RPMI7951 (cell line): Measurements from ENCODE around the gene RPS17. TPM values are rescaled to one million over a fixed set of nuclear protein-coding genes. Genes with fewer than 3 reads are reported as not detected.

Source experiments
- DNase-seq: peaks from one replicate; pipeline ENCODE4 v3.0.0-alpha.2; 2012; ENCODE audit warnings: low read depth
- total RNA-seq: library from RNA; depleted of rRNA; stranded (reverse); fragments of >200 nt; shearing (Covaris generic); gene quantifications from 2 replicates; pipeline ENCODE4 v1.2.3, GENCODE V29; 2014; rRNA removed

RPS17 gene
- 5,523 and 5,603 TPM in 2 replicates for total RNA-seq

DNA sequence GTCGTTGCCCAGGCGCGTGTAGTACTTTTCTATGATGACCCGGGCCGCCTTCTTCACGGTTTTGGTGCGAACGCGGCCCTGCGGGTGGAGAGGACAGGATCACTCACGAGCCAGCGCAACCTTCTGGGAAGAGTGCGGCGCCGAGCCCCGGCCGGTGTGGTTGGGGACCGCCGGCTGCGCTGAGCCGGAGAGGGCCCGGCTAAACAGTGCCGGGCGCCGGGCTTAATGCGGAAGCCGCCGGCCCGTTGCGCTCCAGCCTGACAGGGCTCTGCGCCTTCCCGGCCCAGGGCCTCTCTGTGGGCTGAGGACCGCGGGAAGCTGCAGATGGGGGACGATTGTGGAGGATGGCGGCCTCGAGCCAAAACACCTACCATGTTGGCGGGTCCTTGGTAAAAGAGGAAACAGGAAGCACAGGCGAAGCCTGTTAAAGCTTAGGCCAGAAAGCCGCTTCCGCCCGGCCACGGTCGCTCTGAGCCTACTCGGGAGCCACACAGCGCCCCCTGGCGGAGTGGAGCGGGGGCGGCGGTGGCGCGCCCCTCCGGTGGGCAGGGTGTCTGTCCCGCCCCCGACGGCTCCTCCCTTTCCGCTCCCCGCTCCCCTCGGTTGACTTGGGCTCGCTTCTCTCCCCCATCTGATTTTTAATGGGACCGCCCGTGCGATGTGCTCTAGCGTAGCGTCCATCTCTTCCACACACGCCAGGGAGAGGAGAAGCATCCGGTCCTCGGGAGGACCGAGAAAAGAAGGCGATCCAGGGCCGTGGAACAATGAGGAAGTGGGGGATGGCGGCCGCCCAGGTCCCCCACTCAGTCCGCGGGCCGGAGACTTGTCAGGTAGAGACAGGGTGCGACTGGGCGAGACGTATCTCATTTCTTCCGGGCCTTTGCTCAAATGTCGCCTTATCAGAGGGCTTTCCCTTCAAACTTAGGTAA, at the start of gene RPS17:
TSS of gene RPS17 (minus strand) at position 403 of the 929 bp plus-strand sequence. CDS start at position 374, 29 bp downstream.
- peak; percentile 96 for DNase-seq

DNA sequence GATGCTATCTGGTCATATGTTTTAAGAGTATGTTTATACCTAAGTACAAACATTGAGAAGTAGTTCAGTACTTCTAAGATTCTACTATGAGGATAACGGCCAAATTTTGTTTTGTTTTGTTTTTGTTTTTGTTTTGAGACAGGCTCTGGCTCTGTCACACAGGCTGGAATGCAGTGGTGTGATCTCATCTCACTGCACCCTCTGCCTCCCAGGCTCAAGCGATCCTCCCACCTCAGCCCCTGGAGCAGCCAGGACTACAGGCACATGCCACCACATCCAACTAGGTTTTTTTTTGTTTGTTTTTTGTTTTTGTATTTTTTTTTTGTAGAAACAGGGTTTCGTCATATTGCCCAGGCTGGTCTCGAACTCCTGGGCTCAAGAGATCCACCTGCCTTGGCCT, 47.5 kb upstream of the RPS17 start:
- no peak for DNase-seq

DNA sequence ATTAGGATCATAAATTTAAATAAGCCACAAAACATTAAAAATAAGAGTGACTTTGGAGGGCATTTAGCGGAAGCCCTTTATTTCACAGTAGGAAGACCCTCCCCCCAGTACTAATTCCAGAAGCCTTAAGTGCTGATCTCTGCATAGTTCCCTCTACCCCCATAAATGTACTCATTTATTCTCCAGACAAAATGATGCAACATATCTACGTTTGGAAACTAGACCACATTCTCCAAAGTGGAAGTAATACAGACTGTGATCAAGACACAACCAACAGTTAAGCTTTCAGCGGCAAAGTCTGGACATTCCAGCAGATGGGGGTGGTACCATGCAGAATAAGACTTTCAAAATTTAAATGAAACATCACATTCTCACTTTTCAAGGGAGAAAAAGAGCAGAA, 44.8 kb upstream of the RPS17 start:
- DNase-seq: peak; percentile 30

DNA sequence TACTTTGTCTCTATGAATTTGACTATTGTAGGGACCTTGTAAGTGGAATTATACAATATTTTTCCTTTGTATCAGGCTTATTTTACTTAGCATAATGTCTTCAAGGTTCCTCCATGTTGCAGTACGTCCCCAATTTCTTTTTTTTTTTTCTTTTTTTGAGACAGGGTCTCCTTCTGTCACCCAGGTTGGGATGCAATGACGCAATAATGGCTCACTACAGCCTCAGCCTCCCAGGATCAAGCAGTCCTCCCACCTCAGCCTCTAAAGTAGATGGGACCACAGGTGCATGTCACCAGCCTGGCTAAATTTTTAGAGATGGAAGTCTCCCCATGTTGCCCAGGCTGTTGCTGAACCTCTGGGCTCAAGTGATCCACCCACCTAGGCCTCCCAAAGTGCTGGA, 40.5 kb upstream of the RPS17 start:
- DNase-seq: no peak

DNA sequence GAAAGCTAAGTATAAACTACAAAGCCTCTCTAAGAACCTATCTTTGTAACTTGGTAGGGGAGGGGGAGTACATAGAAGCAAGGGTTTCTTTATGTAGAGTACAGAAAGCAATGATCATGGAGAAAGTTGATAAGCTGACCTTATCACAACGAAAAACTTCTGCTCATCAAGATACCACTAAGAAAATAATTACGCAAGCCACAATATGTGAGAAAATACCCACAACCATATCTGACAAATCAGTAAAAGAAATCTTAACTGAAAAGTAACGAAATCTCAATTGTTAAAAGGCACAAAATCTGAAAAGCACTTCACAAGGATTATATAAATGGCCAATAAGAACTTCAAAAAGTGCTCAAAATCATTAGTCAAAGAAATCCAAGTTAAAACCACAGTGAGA, 35.1 kb upstream of the RPS17 start:
- DNase-seq: no peak

DNA sequence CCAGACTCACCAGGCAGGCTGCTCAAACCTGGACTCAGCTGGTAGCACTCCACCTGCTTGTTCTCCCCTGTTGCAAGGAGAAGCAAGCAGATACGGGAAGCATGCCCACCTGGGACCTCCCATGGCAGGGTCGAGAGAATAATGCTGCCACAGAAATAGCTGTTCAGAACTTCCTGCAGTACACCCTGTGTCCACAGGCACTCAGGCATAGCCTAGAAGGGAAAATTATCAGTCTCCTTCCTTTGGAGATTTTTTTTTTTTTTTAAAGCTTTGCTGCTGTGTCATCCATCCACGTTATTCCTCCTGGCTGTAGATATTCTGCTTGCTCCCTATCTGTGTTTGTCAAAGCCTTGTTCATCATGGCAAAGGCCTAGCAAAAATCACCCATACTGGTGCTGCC, 32.7 kb upstream of the RPS17 start:
- DNase-seq: no peak

DNA sequence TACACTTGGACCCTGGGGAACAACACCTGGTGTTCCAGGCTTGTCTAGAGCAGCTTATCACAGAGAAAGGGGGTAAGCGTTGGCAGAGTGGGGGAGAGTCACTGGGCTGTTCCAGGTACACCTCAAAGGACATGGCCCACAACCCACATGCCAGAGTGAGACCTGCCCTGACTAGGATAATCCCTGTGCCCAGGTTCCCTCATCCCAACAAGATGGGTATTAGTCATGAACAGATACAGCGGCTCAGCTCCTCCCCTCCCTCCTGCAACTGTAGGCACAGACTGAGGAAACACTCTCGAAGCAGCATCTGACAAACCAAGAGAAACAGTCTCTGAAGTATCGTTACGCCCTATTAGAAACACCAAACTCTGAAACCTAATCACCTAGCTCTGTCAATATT, 32.1 kb upstream of the RPS17 start:
- DNase-seq: peak; percentile 24

DNA sequence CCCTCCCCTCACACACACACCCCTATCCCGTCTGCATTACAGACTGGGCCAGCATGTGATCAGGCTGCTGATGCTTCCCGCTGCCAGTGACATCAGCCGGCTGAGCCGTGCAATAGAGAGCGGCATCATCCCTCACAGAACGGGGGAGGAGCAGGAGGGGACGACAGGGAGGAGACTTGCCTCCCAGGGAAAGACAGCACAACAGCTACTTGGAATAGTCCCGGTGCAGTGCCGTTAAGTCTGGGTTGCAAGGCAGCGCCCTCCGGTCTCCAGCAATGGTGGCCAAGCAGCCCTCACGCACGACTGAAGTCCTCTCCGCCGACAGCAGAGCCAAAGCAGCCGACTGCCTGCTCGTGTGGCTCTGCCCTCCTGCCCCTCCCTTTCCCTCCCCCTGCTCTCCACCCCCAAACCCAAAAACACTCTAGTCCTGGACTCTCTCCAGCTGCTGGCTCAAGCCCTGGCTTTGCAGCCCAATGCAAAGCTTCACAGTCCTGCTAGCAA, 31.5 kb upstream of the RPS17 start:
- DNase-seq: peak; percentile 80

DNA sequence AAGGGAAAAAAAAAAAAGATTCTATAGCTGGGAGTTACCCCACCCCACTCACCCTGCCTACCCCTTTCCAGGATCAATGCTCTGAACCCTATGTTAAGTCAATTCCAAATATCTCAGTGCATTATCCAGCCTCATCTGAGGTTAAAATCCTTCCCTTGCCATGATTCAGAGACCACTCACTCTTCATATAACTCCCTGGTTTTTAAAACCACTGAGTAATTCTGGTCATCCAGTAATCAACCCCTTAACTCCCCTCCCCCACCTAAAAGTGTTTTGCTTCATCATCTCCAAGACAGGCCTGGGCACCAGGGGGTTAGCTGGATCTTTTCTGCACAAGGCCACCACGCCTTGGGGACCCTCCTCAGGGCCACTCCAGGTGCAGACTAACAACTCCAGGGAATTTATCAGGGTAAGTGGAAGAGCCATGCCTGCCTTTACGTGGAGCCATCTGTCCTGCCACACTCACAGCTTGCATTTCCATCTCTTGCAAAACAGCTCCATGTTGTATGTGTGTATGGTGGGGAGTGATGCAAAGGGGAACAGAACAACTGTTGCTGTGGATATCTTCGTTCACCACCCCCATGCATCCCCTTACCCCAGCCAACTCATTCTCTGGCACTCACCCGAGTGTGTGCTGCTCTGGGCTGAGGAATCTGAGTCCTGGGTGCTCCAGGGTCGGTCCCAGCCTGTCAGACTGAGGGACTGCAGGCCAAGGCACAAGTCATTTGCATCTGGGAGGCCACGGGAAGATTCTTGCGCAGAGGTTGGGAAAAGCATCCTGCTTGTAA, 30.7 kb upstream of the RPS17 start:
- peak; percentile 47 for DNase-seq

DNA sequence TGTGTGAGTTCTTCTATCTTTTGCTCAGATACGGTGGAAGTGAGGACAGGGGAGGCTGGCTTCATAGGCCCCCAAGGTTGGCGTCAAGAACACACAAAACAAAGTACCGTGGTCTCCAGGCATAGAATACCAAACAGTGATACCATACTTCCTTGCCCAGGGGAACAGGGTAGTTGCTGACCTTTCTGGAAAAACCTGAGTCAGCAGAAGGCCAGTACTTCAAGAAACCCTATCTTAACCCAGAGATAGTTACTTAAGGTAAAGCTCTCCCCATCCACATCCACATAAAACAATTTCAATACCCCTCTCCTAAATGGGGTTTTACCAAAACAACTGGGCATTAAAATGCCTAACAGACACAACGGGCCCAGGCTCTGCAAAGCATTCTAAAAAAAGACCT, 29.6 kb upstream of the RPS17 start:
- DNase-seq: no peak

DNA sequence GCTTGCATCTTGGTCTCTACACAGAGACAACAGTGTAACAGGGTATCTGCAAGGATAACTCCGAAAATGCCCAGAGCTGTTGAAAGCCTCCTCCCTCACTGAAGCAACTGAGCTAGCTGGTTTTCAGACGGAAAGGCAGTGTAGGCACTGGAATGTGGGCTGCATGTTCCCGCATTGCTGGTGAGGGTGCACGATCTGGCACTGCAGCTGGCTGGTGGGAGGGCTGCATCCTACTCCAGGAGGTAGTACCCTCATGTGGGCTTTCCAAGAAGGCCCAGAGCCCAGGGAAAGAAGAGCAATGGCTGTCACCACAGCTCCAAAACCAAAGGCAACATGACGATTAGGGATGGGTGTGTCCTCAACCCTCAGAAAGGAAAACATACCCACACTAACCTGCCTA, 28.7 kb upstream of the RPS17 start:
- DNase-seq: no peak

DNA sequence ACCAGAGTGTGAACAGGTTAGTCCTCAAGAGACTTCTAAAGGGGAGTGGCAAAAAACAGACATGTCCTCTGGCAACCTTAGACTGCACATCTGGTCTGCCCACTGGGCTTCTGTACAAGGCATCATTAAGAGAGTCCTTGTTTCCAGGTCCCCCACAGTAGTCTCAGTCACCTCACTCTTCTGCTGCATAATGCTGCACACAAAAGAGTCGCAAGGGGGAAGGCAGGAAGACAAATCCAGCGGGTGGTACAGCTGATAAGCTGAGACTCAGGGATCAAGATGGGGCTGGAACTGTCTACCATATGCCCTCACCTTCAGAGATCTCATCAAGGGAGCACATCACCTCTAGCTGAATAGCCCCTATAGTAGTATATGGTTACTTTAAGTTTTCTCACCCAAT, 27.4 kb upstream of the RPS17 start:
- DNase-seq: no peak

DNA sequence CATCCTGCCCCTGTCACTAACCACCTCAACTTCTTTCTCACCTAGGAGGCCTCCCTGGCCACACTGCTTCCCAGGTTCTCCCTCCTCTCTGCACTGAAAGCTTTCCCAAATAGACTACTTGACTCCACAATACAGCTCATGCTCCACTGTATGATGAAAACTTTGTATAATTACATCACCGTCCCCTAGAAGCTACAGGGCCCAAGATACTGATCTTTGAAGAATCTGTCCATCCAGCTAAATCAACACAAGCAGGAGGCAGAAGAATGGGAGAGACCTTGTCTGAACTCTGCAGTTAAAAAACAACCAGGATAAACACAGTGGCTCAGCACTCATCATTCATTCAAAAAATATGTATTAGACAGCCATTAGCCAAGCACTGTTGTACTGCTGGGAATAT, 26.4 kb upstream of the RPS17 start:
- DNase-seq: no peak

DNA sequence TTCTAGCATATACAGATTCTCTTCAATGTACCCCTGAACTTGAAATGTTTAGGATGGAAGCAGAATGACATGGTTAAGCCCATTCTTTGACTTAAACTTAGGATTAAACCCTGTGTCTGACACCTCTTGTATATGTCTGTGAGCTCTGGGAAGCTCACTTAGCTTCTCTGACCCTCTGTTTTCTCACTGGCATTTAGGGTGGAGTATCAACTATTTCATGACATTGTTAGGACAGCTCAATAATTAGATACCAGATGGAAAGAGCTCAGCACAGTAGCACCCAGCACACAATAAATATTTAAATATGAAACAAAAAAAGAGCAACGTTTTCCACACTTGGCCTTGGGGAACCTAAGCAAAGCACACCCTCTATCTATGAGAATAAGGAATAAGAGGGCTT, 18.2 kb upstream of the RPS17 start:
- no peak for DNase-seq

DNA sequence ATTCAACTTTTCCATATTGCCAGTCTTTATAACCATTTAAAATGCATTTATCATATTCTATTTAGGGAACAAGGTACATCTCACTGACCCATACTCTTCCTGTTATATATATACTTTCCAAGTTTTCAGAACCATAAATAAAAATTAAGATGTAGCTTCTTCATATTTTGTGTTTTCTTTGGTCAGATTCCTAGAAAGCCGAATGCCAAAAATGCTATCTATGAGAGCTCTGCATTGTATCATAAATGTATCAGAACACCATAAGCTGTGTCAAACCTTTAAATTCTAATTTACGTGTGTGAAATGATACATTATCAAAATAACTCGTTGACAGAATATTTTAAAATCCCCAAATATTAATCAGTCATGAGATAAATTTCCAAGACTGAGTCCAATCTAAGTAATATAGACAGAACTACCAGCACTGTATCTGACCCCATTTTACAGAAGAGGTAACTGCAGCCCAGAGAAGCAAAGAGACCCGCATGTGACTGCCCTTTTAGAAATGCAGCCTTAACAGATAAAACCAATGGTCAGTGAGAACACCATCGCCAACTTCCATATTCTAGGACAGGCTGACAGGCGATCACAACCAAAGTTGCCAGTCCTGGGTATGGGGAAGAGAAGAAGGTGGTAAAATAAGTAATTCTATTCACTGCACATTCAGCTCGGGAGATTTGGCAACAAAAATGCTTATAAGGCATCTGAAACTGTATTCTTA, 16.2 kb upstream of the RPS17 start:
- DNase-seq: no peak

DNA sequence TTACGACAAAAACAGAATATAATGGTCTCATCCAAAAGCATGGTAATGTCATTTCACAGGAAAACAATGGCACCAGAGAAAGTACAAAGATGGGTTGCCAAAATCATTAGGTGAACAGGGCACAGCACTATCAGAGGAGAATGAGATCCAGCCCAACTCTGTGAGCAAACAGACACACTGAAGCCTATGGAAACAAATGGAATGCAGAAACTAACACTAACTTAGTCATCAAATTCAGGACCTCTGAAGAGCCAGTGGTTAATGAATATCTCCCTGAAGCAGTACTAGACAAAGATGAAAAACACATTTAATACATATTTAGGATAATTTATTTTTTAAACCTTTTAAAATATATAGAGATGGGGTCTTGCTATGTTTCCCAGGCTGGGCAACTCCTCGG, 14.6 kb upstream of the RPS17 start:
- DNase-seq: no peak

DNA sequence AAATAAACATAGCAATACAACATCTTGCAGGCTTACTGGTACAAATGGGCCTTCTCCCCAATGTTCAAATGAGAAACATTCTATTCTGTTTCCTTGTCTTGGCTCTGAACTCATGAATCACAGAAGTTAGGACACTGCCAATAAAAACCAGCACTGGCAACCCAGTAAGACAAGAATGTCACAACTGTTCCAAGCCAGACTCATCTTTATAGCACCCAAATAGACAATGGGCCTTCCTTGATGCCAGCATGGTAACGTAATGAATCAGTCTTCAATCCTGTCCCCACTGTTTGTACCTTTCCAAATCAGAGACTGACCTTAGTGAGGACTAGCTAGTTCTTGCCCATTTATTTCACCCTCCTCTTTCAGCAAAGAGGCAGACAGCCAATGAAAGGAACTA, 14.1 kb upstream of the RPS17 start:
- no peak for DNase-seq

DNA sequence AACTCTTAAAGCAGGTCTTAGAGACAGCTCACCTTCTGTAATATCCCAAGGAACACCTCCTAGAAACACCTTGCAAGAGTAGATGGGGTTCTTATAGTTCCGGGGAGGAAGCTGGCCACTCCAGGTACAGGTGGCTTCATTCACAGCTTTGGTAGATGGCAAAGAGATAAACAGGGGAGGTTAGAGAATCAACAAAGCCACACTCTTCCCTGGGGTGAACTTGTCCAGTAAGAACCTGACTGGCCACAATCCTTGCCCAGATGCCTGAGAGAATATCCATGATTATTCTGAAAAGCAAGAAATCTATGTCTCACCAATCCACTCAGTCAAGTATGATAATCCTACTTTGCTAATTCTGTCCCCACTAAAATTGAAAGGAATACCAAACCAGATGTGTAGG, 13.6 kb upstream of the RPS17 start:
- no peak for DNase-seq

DNA sequence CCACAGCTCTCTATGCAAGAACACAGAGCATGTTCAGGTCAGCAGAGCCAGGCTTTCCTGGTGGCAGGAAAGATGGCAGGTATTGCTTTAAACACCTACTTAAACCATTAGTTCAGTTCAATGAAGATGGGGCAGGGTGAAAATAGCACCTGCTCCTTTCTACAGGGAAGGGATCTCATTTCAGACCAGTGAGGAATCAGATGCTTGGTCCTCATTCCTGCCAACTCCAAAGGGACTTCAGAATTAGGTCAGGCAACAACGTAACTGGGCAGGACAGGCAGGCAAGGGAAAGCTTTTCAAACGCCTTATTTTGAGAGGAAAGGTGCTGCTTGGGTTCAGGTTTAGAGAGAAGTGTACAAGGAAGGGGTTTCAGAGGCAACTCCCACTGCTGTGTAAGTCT, 12.6 kb upstream of the RPS17 start:
- no peak for DNase-seq

DNA sequence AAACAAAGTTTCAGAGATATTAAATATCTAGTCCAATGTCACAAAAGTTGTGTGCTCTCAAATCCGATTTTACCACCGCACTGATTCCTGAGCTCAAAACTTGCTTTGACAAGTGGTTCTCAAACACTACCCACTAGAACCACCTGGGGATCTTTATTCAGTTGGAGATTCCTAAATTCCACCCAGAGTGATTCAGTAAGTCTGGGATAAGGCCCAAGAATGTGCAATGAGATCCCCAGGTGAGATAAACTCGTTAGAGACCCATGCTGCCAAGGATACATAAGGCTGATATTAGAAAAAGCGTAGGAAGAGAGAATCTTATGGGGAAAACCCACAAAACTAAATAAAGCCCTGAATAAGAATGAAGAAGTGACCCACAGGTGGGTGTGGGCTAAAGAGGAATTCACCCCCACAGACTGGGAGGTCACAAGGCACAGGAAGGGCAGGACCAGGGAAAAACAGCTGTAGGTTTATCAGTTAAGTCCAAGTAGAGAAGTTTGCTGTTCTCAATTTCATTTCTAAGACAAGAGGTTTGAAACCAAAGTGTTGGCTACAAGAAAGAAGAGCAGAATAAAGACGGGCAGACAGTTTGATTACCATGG, 11.5 kb upstream of the RPS17 start:
- DNase-seq: no peak

DNA sequence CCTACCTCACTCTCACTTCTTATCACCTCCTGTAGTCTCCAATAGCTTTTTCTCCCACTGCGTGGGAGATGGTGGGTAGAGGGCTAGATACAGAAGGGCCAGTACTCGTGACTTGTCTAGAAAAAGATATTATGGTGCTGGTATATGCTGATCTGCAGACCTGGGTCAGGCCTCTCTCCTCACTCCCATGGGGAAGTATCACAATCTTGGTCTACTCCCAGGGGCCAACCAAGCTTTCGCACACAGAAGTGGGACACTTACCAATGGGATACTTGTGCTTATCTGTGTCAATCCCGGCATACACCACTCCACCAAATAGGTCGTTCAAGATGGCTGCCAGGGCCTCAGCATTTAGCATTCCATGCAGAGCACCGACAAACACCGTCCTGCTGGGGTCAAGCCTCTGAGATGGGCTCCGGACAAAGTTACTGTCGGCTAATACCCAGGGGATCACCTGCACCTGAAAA, 9.0 kb upstream of the RPS17 start:
- no peak for DNase-seq

DNA sequence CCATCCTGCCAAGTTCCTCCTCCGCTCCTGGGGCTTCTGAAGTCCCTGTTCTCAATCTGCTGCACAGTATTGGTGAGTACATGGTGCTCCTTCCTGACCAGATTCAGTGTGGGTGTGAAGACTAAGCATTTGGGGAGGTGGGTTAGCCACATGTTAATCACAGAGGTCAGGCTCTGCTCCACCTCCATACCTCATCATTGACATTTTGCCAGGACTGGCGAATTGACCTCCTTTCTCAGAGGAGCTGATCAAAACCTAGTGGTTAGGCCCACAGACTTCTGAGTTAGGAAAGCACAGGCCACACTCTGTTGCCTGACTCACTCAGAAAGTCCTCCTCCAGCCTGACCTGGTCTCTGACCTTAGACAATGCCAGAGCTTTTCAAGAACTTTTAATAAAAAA, 8.4 kb upstream of the RPS17 start:
- DNase-seq: no peak
